Left lung (tissue), 10 donors: Measurements from ENCODE around the gene SCGB1C2. TPM values are rescaled to one million over a fixed set of nuclear protein-coding genes. Genes with fewer than 3 reads are reported as not detected.

Source experiments
- ATAC-seq: fragments of 200-7000 bp; cut with Tn5 transposase; one replicate; pipeline ENCODE4 v1.9.1; 2020; ENCODE audit warnings: moderate library complexity
- DNase-seq, 4 donors: peaks; one replicate each; pipeline ENCODE4 v3.0.0-alpha.2; 2013 to 2020
- H3K27ac ChIP-seq, 2 donors: fragments of 200-600 bp; sonication (generic) in 1 of 2; one replicate each; pipeline versions ENCODE4 v1.5.0 to v1.8.0; 2020 to 2021
- H3K27me3 ChIP-seq, 2 donors: fragments of 200-600 bp; sonication (generic) in 1 of 2; one replicate each; pipeline versions ENCODE4 v1.5.0 to v1.8.0; 2020 to 2021
- H3K36me3 ChIP-seq, 2 donors: fragments of 200-600 bp; sonication (generic) in 1 of 2; one replicate each; pipeline versions ENCODE4 v1.5.0 to v1.8.0; 2020 to 2021
- H3K4me1 ChIP-seq, 2 donors: fragments of 200-600 bp; one replicate each; pipeline ENCODE4 v1.8.0; 2021
- H3K4me3 ChIP-seq, 2 donors: fragments of 200-600 bp; sonication (generic) in 1 of 2; one replicate each; pipeline versions ENCODE4 v1.5.0 to v1.8.0; 2020 to 2021; ENCODE audit warnings: mild to moderate bottlenecking in 1 of 2
- H3K9me3 ChIP-seq, 2 donors: fragments of 200-600 bp; sonication (generic) in 1 of 2; one replicate each; pipeline versions ENCODE4 v1.5.0 to v1.8.0; 2020 to 2021
- intact Hi-C, 2 donors: fragments of 100-400 bp; cut with DNase I; formaldehyde crosslinking; loops; one replicate each; pipeline versions ENCODE4 v1.11.2 to v1.14.2; 2022
- polyA plus RNA-seq, 6 donors: library from polyadenylated mRNA; unstranded; fragments of 120-200 nt; gene quantifications; one replicate each; pipeline ENCODE4 v1.2.1, GENCODE V29; 2013; ENCODE audit not compliant: insufficient read length in 6 of 6
- total RNA-seq, 2 donors: library from RNA; stranded (reverse); fragmentation: NEBNext Ultra II Directional; extraction: Animal tissue kit (Norgen Biotek cat#: 25700); gene quantifications; one replicate each; pipeline ENCODE4 v1.2.1, GENCODE V29; 2021
- TF ChIP-seq, protein P1 (sequence below), 2 donors: fragments of 200-600 bp; sonication (generic) in 1 of 2; IDR thresholded peaks; one replicate each; pipeline versions ENCODE4 v1.5.0 to v1.8.0; 2021; ENCODE audit warnings: antibody characterized with exemption in 2 of 2
- donor health status: DM: no; HTN: yes; CAD: no.
- donor health status: DM: no; HTN: no; CAD: no.

Gene SCGB1C2
- total and polyA plus RNA-seq, 8 donors, result not detected

DNA sequence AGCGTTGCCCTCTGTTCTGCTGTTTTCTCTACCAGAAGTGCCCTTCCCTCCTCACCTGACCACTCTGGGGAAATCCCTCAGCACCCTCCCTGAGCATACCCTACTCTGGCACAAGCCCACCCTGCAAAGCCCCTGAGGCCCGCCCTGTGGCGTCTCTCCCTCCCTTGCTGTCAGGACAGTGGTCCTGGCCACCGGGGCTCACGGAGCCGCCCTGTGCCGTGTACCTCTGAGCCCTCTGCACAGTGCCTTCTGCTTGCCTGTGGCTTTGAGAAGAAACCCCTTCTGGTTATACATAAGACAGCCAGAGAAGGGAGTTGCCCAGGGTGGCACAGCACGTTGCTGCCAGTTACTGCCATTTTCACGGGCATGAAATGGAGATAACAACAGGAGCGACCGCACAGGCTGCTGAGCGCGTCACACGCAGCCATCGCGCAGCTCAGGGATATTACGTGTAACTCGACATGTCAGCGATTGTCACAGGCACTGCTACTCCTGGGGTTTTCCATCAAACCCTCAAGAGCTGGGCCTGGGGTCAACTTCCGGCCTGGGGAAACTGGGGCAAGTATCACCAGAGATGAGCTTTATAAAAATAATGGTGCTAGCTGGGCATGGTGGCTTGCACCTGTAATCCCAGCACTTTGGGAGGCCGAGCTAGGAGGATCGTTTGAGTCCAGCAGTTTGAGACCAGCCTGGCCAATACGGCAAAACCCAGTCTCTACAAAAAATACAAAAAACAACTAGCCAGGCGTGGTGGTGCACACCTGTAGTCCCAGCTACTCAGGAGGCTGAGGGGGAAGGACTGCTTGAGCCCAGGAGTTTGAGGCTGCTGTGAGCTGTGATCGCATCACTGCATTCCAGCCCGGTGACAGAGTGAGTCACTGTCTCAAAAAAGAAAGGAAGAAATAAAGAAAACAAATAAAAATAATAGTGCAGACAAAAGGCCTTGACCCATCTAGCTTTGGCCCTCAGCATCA is 14.8 kb downstream of the SCGB1C2 start:
- no peaks in the 10 kb centered on the region for H3K9me3 ChIP-seq
- H3K4me1 ChIP-seq, result no peaks in the 10 kb centered on the region
- H3K4me3 ChIP-seq, result no peak overlapping the region
- intact Hi-C loops, result no loop called here
- no peak overlapping the region for H3K27ac ChIP-seq
- TF ChIP-seq, protein P1, sequence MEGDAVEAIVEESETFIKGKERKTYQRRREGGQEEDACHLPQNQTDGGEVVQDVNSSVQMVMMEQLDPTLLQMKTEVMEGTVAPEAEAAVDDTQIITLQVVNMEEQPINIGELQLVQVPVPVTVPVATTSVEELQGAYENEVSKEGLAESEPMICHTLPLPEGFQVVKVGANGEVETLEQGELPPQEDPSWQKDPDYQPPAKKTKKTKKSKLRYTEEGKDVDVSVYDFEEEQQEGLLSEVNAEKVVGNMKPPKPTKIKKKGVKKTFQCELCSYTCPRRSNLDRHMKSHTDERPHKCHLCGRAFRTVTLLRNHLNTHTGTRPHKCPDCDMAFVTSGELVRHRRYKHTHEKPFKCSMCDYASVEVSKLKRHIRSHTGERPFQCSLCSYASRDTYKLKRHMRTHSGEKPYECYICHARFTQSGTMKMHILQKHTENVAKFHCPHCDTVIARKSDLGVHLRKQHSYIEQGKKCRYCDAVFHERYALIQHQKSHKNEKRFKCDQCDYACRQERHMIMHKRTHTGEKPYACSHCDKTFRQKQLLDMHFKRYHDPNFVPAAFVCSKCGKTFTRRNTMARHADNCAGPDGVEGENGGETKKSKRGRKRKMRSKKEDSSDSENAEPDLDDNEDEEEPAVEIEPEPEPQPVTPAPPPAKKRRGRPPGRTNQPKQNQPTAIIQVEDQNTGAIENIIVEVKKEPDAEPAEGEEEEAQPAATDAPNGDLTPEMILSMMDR (IDR thresholded peaks at IDR 0.05), result no peak
- H3K27me3 ChIP-seq, result no peaks in the 10 kb centered on the region
- ATAC-seq, result no peak
- peaks cover 0 to 28% of the 10 kb centered on the region in 2 donors for H3K36me3 ChIP-seq
- peak in 2 of 4 donors; percentile 14 to 43 for DNase-seq

DNA sequence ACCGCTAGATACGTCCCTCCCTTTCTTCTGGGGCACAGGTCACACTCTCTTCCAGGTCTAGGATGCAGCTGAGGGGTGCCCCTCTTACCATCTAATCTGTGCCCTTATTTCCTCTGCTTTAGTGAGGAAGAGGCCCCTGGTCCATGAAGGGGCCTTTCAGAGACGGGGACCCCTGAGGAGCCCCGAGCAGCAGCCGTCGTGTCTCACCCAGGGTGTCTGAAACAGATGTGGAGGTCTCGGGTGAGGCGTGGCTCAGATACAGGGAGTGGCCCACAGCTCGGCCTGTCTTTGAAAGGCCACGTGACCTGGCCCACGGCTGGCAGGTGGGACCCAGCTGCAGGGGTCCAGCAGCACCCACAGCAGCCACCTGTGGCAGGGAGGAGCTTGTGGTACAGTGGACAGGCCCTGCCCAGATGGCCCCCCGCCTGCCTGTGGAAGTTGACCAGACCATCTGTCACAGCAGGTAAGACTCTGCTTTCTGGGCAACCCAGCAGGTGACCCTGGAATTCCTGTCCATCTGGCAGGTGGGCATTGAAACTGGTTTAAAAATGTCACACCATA is 15.6 kb downstream of the SCGB1C2 start:
- intact Hi-C loops, result no loop called here

DNA sequence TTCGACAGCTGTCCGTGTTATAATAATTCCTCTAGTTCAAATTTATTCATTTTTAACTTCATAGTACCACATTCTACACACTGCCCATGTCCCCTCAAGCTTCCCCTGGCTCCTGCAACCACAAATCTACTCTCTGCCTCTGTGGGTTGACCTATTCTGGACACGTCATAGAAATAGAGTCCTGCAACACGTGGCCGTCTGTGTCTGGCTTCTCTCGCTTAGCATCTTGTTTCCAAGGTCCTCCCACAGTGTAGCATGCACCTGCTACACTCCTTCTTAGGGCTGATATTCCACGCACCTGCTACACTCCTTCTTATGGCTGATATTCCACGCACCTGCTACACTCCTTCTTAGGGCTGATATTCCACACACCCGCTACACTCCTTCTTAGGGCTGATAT is 16.5 kb downstream of the SCGB1C2 start:
- DNase-seq (no peak), ATAC-seq (no peak)
- TF ChIP-seq, protein P1 (IDR thresholded peaks at IDR 0.05), result no peak
- Histone ChIP-seq H3K4me1 (no peaks in the 10 kb centered on the region), H3K4me3 (no peak overlapping the region), H3K27me3 (no peaks in the 10 kb centered on the region), H3K27ac (no peak overlapping the region), H3K36me3 (peaks cover 0 to 20% of the 10 kb centered on the region in 2 donors), H3K9me3 (no peaks in the 10 kb centered on the region)
- intact Hi-C loops, result no loop called here

More for the DNA sequence above, 15.6 kb downstream of the SCGB1C2 start:
- Histone ChIP-seq H3K4me3 (no peak overlapping the region), H3K27me3 (no peaks in the 10 kb centered on the region), H3K27ac (no peak overlapping the region), H3K4me1 (no peaks in the 10 kb centered on the region), H3K9me3 (no peaks in the 10 kb centered on the region), H3K36me3 (peaks cover 0 to 20% of the 10 kb centered on the region in 2 donors)
- ATAC-seq (no peak), DNase-seq (peak in 2 of 4 donors; percentile 15 to 49)
- TF ChIP-seq, protein P1 (IDR thresholded peaks at IDR 0.05), result no peak

DNA sequence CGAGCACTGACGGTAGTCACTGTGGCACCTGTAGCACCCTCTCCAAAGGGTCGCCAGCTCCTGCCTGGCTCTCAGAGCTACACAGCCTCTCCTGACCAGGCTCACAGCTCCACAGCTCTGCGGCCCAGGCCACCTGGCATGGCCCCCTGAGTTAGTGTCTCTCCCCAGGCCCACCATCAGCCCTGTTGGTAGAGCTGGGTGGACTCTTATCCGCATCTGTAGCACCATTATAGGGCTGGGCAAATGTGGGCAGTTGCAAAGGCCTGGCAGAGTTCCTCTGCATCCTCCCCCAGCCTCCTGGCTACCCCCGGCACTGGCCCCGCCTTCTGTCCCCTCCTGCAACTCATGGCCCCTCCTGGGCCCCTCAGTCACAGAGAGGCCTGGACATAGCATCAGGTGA is 18.2 kb downstream of the SCGB1C2 start:
- TF ChIP-seq, protein P1 (IDR thresholded peaks at IDR 0.05), result no peak
- ATAC-seq (no peak), DNase-seq (peak in 2 of 4 donors; percentile 11 to 24)
- no peaks in the 10 kb centered on the region for H3K9me3 ChIP-seq
- intact Hi-C loops, result no loop called here
- no peaks in the 10 kb centered on the region for H3K4me1 ChIP-seq
- no peak overlapping the region for H3K4me3 ChIP-seq
- H3K27ac ChIP-seq, result no peak overlapping the region
- H3K27me3 ChIP-seq, result no peaks in the 10 kb centered on the region
- H3K36me3 ChIP-seq, result peaks cover 0 to 24% of the 10 kb centered on the region in 2 donors

DNA sequence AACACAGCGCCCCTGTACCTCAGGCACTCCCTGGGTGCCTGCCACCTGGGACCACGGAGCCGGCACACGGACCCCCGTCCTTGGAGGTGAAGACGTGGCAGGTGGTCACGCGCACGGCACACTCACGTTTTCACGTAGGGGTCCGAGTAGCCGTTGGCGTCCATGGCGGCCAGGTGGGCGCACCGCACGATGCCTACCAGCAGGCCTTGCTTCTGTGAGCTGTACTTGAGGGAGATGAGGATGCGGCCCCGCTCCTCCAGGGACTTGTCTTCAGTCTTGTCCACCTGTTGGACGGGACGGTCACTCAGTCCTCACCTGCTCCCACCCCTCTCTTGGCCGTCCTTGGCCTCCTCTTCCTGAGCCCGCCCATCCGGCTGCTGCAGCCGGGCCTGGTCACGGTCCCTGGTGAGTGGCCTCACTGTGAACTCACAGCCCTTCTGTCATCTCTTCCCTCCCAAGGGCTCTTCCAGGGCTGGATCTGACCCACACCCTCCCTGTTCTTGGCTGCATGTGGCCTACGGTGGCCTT is 18.8 kb downstream of the SCGB1C2 start:
- Histone ChIP-seq H3K4me1 (no peaks in the 10 kb centered on the region), H3K4me3 (no peak overlapping the region), H3K9me3 (no peaks in the 10 kb centered on the region), H3K27ac (no peak overlapping the region), H3K27me3 (no peaks in the 10 kb centered on the region), H3K36me3 (peaks cover 0 to 30% of the 10 kb centered on the region in 2 donors)
- intact Hi-C loops, result no loop called here
- TF ChIP-seq, protein P1 (IDR thresholded peaks at IDR 0.05), result no peak
- DNase-seq (peak in 1 of 4 donors; percentile 68), ATAC-seq (no peak)
